Neural progenitor cell (in vitro differentiated cells): ENCODE measurements around the gene PAFAH1B1. TPM values are rescaled to one million over a fixed set of nuclear protein-coding genes. Genes with fewer than 3 reads are reported as not detected.
A peak's percentile ranks its signal among the peaks of the same experiment; 100 is the strongest.
"Not testable (repeated sequence)": the region's sequence is repeated elsewhere in the genome, so short reads cannot be mapped to it uniquely, and the experiment has no call there.

ENCODE experiments used
- DNase-seq: peaks from one replicate; pipeline ENCODE4 v3.0.0-alpha.2; 2016; ENCODE audit warnings: low spot score
- H2AFZ ChIP-seq: fragments of 200-600 bp; sonication (generic); replicated peaks from 2 replicates; pipeline ENCODE4 v1.6.1; 2016; ENCODE audit warnings: antibody characterized with exemption
- H3F3A ChIP-seq: fragments of 200-600 bp; sonication (generic); 2 replicates; pipeline ENCODE4 v1.6.1; 2016; ENCODE audit warnings: antibody characterized with exemption, low read depth
- H3K27ac ChIP-seq: fragments of 200-600 bp; sonication (generic); 2 replicates; pipeline ENCODE4 v1.5.1; 2016; ENCODE audit warnings: mild to moderate bottlenecking
- H3K27me3 ChIP-seq: fragments of 200-600 bp; sonication (generic); 2 replicates; pipeline ENCODE4 v1.6.1; 2016; ENCODE audit warnings: mild to moderate bottlenecking, moderate library complexity
- H3K36me3 ChIP-seq: fragments of 200-600 bp; sonication (generic); 2 replicates; pipeline ENCODE4 v1.5.1; 2016
- H3K4me1 ChIP-seq: fragments of 200-600 bp; sonication (generic); 2 replicates; pipeline ENCODE4 v1.6.1; 2016; ENCODE audit warnings: mixed run types
- H3K4me2 ChIP-seq: fragments of 200-600 bp; sonication (generic); 2 replicates; pipeline ENCODE4 v1.6.1; 2016
- H3K4me3 ChIP-seq: fragments of 200-600 bp; sonication (generic); 2 replicates; pipeline ENCODE4 v1.5.1; 2016
- H3K79me2 ChIP-seq: fragments of 200-600 bp; sonication (generic); 2 replicates; pipeline ENCODE4 v1.6.1; 2016; ENCODE audit warnings: low read depth
- H3K9ac ChIP-seq: fragments of 200-600 bp; sonication (generic); 2 replicates; pipeline ENCODE4 v1.6.1; 2016
- H3K9me3 ChIP-seq: fragments of 200-600 bp; sonication (generic); 2 replicates; pipeline ENCODE4 v1.5.1; 2016; ENCODE audit warnings: low read depth
- H4K20me1 ChIP-seq: fragments of 200-600 bp; sonication (generic); 2 replicates; pipeline ENCODE4 v1.6.1; 2016; ENCODE audit warnings: low read depth
- H3K27ac Mint-ChIP-seq: 3 replicates; pipeline ENCODE4 v1.8.0; 2021; ENCODE audit warnings: mixed read lengths
- H3K27me3 Mint-ChIP-seq: 2 replicates; pipeline ENCODE4 v1.8.0; 2022; ENCODE audit warnings: low read depth, mild to moderate bottlenecking, inconsistent platforms, moderate library complexity, mixed read lengths; ENCODE audit not compliant: insufficient read depth
- H3K36me3 Mint-ChIP-seq: 3 replicates; pipeline ENCODE4 v1.8.0; 2021; ENCODE audit warnings: mixed read lengths
- H3K4me1 Mint-ChIP-seq: 3 replicates; pipeline ENCODE4 v1.8.0; 2021; ENCODE audit warnings: mixed read lengths
- H3K4me3 Mint-ChIP-seq: 3 replicates; pipeline ENCODE4 v1.8.0; 2021; ENCODE audit warnings: mild to moderate bottlenecking, moderate library complexity, mixed read lengths
- H3K9me3 Mint-ChIP-seq: 3 replicates; pipeline ENCODE4 v1.8.0; 2020; ENCODE audit warnings: mixed read lengths
- CTCF ChIP-seq: fragments of 200-600 bp; sonication (generic); IDR thresholded peaks from 2 replicates; pipeline ENCODE4 v1.5.1; 2017; ENCODE audit warnings: antibody characterized with exemption, mild to moderate bottlenecking
- EZH2 ChIP-seq: fragments of 200-600 bp; sonication (generic); IDR thresholded peaks from 2 replicates; pipeline ENCODE4 v1.6.1; 2017; ENCODE audit warnings: antibody characterized with exemption, mild to moderate bottlenecking, moderate library complexity
- EZH2phosphoT487 ChIP-seq: fragments of 200-600 bp; sonication (generic); IDR thresholded peaks from 2 replicates; pipeline ENCODE4 v1.6.1; 2017; ENCODE audit warnings: antibody characterized with exemption
- total RNA-seq: library from RNA; depleted of rRNA; stranded (reverse); fragments of >200 nt; gene quantifications from 2 replicates; pipeline ENCODE4 v1.2.3, GENCODE V29; 2015; ENCODE audit warnings: low replicate concordance

Gene PAFAH1B1
- total RNA-seq, 1 donor from 2014 or later, result 209 TPM

DNA sequence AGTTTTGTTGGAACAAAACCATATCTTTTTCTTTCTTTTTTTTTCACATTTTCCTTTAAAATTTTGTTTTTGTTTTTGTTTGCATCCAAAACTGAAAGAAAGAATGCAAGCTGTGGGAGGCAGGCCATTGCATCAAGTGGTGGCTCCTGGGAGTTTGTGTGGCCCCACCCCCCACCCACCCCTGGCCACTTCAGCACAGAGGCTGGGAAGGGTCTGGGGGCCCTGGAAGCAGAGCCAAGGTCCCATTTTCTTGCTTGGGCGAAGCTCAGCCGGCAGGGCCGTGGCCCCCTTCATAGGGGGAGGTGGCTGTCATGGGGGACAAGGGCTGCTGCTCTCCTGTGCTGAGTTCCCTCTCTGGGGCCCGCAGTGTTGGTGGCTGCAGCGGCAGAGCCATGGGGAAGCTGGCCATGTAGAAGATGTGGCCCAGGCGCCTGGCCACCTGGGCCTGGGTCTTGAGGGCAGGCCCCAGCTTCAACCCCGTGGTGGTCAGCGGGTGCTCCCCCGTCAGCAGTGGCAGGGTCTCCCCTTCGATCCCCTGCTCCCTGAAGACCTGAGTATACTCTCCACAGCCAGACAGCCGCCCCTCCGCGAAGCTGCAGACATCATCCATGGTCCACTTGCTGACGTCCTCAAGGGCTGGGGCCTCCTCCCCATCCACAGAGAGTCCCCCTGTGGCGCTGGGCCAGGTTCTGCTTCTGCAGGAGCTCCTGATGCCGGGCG, 19.8 kb downstream of the PAFAH1B1 start:
- Histone ChIP-seq H3K27ac (peak overlapping the region; percentile 13), H3K27me3 (no peaks in the 10 kb centered on the region), H3K9ac (no peak overlapping the region), H3K4me3 (no peak overlapping the region), H3K36me3 (no peaks in the 10 kb centered on the region), H3K4me2 (no peak overlapping the region), H3K9me3 (no peaks in the 10 kb centered on the region), H3K79me2 (peaks cover 100% of the 10 kb centered on the region), H4K20me1 (peaks cover 99% of the 10 kb centered on the region), H3F3A (peaks cover 8% of the 10 kb centered on the region), H2AFZ (no peak overlapping the region), H3K4me1 (no peaks in the 10 kb centered on the region)
- H3K9me3 Mint-ChIP-seq, result peaks cover 11% of the 10 kb centered on the region
- H3K4me1 Mint-ChIP-seq, result peaks cover 17% of the 10 kb centered on the region
- no peak for DNase-seq
- H3K27ac Mint-ChIP-seq, result no peak overlapping the region
- no peak overlapping the region for H3K4me3 Mint-ChIP-seq
- H3K36me3 Mint-ChIP-seq, result peaks cover 29% of the 10 kb centered on the region
- TF ChIP-seq EZH2, result no peak
- no peak for TF ChIP-seq CTCF
- TF ChIP-seq EZH2phosphoT487, result no peak
- H3K27me3 Mint-ChIP-seq, result peaks cover 2% of the 10 kb centered on the region

- Histone ChIP-seq H3K9me3 (peaks cover 4% of the 10 kb centered on the region), H3K4me1 (no peaks in the 10 kb centered on the region), H3F3A (no peaks in the 10 kb centered on the region), H2AFZ (no peak overlapping the region), H3K27me3 (no peaks in the 10 kb centered on the region), H3K4me2 (no peak overlapping the region), H3K9ac (no peak overlapping the region), H3K36me3 (no peaks in the 10 kb centered on the region), H3K79me2 (peaks cover 100% of the 10 kb centered on the region), H3K4me3 (no peak overlapping the region), H4K20me1 (peaks cover 80% of the 10 kb centered on the region), H3K27ac (no peak overlapping the region)
- Mint-ChIP-seq H3K4me3 (no peak overlapping the region), H3K9me3 (peaks cover 17% of the 10 kb centered on the region), H3K27ac (no peak overlapping the region), H3K36me3 (peaks cover 40% of the 10 kb centered on the region), H3K27me3 (peaks cover 2% of the 10 kb centered on the region), H3K4me1 (peaks cover 5% of the 10 kb centered on the region)
- TF ChIP-seq EZH2 (no peak), EZH2phosphoT487 (no peak), CTCF (no peak)
- no peak for DNase-seq
Measured at GRCh38 chr17:2615882-2616281, 22.4 kb downstream of the PAFAH1B1 start.

DNA sequence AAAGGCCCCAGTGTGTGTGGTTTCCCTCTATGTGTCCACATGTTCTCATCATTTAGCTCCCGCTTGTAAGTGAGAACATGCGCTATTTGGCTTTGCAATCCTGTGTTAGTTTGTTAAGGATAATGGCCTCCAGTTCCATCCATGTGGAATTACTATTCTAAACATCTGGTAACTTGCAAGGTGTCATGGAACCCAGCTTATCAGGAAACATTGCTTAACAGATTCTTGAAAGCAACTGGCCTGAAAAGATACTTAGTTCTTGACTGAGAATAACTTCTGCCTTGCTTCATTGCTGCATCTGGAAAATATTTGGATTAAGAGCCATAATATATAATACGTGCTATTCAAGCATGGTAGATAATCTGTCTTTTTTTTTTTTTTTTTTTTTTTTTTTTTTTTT, 27.8 kb downstream of the PAFAH1B1 start:
- peaks cover 4% of the 10 kb centered on the region for H3K9me3 ChIP-seq
- Mint-ChIP-seq H3K9me3 (peaks cover 56% of the 10 kb centered on the region), H3K27ac (no peak overlapping the region), H3K4me3 (no peak overlapping the region), H3K27me3 (peaks cover 4% of the 10 kb centered on the region), H3K36me3 (peaks cover 63% of the 10 kb centered on the region), H3K4me1 (no peaks in the 10 kb centered on the region)
- H3K27me3 ChIP-seq, result no peaks in the 10 kb centered on the region
- DNase-seq, result no peak
- H3K79me2 ChIP-seq, result peaks cover 100% of the 10 kb centered on the region
- TF ChIP-seq CTCF (no peak), EZH2 (no peak), EZH2phosphoT487 (no peak)
- no peak overlapping the region for H2AFZ ChIP-seq
- peaks cover 56% of the 10 kb centered on the region for H4K20me1 ChIP-seq
- no peak overlapping the region for H3K27ac ChIP-seq
- H3K9ac ChIP-seq, result no peak overlapping the region
- H3K4me3 ChIP-seq, result no peak overlapping the region
- peaks cover 3% of the 10 kb centered on the region for H3K36me3 ChIP-seq
- H3F3A ChIP-seq, result no peaks in the 10 kb centered on the region
- peaks cover 7% of the 10 kb centered on the region for H3K4me1 ChIP-seq
- no peak overlapping the region for H3K4me2 ChIP-seq

DNA sequence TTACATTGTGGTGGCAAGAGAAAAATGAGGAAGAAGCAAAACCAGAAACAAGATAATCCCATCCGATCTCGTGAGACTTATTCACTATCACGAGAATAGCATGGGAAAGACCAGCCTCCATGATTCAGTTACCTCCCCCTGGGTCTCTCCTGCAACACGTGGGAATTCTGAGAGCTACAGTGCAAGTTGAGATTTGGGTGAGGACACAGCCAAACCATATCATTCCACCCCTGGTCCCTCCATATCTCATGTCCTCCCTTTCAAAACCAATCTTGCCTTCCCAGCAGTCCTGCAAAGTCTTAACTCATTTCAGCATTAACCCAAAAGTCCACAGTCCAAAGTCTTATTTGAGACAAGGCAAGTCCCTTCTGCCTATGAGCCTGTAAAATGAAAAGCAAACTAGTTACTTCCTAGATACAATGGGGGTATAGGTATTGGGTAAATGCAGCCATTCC, 28.5 kb downstream of the PAFAH1B1 start:
- H3K9ac ChIP-seq, DNase-seq, H3K4me2 ChIP-seq, H3K4me1 ChIP-seq, H3K27ac ChIP-seq, H3K4me3 Mint-ChIP-seq, H3K4me1 Mint-ChIP-seq, H3K36me3 ChIP-seq, H3K27ac Mint-ChIP-seq, H2AFZ ChIP-seq, H3K27me3 Mint-ChIP-seq, H3F3A ChIP-seq, H3K27me3 ChIP-seq, H3K4me3 ChIP-seq, H3K9me3 ChIP-seq: not testable (repeated sequence)
- peaks cover 54% of the 10 kb centered on the region for H4K20me1 ChIP-seq
- H3K9me3 Mint-ChIP-seq, result peaks cover 60% of the 10 kb centered on the region
- H3K79me2 ChIP-seq, result peaks cover 100% of the 10 kb centered on the region
- H3K36me3 Mint-ChIP-seq, result peaks cover 63% of the 10 kb centered on the region

- H3F3A ChIP-seq, H3K4me1 Mint-ChIP-seq, H3K27me3 Mint-ChIP-seq, H3K36me3 ChIP-seq, H3K9me3 ChIP-seq, DNase-seq, H2AFZ ChIP-seq, H3K4me1 ChIP-seq, H3K27ac ChIP-seq, H3K27ac Mint-ChIP-seq, H3K9ac ChIP-seq, H3K27me3 ChIP-seq, H3K4me2 ChIP-seq, H3K4me3 ChIP-seq, H3K4me3 Mint-ChIP-seq: not testable (repeated sequence)
- H3K36me3 Mint-ChIP-seq, result peaks cover 64% of the 10 kb centered on the region
- peaks cover 55% of the 10 kb centered on the region for H4K20me1 ChIP-seq
- H3K79me2 ChIP-seq, result peaks cover 100% of the 10 kb centered on the region
- H3K9me3 Mint-ChIP-seq, result peaks cover 63% of the 10 kb centered on the region
Measured at GRCh38 chr17:2622721-2623301, 29.4 kb downstream of the PAFAH1B1 start.
